K562 (cell line): ENCODE measurements around the gene CADM2.
A peak's percentile ranks its signal among the peaks of the same experiment; 100 is the strongest.

Experiments used
- BCLAF1 ChIP-seq, 2 experiments: fragments of 450-650 bp in 1 of 2; IDR thresholded peaks; 2 replicates each; pipeline ENCODE4 v1.6.1; 2011 to 2017; ENCODE audit warnings: low read depth in 2 of 2, antibody characterized with exemption in 1 of 2, borderline replicate concordance in 1 of 2, low read length in 1 of 2, mild to moderate bottlenecking in 1 of 2, mixed read lengths in 1 of 2; ENCODE audit not compliant: control insufficient read depth in 1 of 2
- CTCF ChIP-seq, 3 experiments: IDR thresholded peaks in 2 of 3; conservative IDR thresholded peaks in 1 of 3; 2 replicates each; pipeline ENCODE4 v1.5.1; 2011 to 2012; ENCODE audit warnings: low read length in 3 of 3, mild to moderate bottlenecking in 3 of 3, control low read depth in 2 of 3, improper control_type of control experiment in 1 of 3, inconsistent platforms in 1 of 3, low read depth in 1 of 3, mixed read lengths in 1 of 3, moderate library complexity in 1 of 3; ENCODE audit not compliant: insufficient read depth in 2 of 3
- E2F6 ChIP-seq, 2 experiments: IDR thresholded peaks; 2 replicates each; pipeline ENCODE4 v1.6.1; 2011; ENCODE audit warnings: borderline replicate concordance in 1 of 2, control low read depth in 1 of 2, low read depth in 1 of 2, low read length in 1 of 2, mild to moderate bottlenecking in 1 of 2, mixed read lengths in 1 of 2, moderate library complexity in 1 of 2; ENCODE audit not compliant: insufficient read depth in 1 of 2, insufficient read length in 1 of 2, poor library complexity in 1 of 2, severe bottlenecking in 1 of 2; ENCODE audit errors: extremely low read depth in 1 of 2
- EP300 ChIP-seq: IDR thresholded peaks from 2 replicates; pipeline ENCODE4 v1.6.1; 2012; ENCODE audit warnings: low read length, improper control_type of control experiment
- FOXJ3 ChIP-seq: sonication (generic); formaldehyde crosslinking; IDR thresholded peaks from 2 replicates; pipeline ENCODE4 v1.4.0; 2020; ENCODE audit warnings: mild to moderate bottlenecking, missing genetic modification reagents
- HIVEP1 ChIP-seq: fragments of 250-450 bp; sonication (Bioruptor Pico); IDR thresholded peaks from 2 replicates; pipeline ENCODE4 v1.4.0; 2020; ENCODE audit warnings: mild to moderate bottlenecking
- MAX ChIP-seq: sonication (generic); formaldehyde crosslinking; IDR thresholded peaks from 2 replicates; pipeline ENCODE4 v1.9.0; 2022; ENCODE audit warnings: mild to moderate bottlenecking, missing genetic modification reagents
- PHF20 ChIP-seq: fragments of 450-650 bp; IDR thresholded peaks from 2 replicates; pipeline ENCODE4 v1.6.1; 2018; ENCODE audit not compliant: partially characterized antibody
- SPI1 ChIP-seq: IDR thresholded peaks from 2 replicates; pipeline ENCODE4 v1.6.1; 2011; ENCODE audit warnings: low read depth, low read length, control low read depth, borderline replicate concordance
- SRF ChIP-seq, 2 experiments: fragments of 250-450, 450-650 bp in 1 of 2; sonication (Bioruptor Pico) in 1 of 2; sonication (generic) in 1 of 2; formaldehyde crosslinking; IDR thresholded peaks; 2 replicates each; pipeline versions ENCODE4 v1.5.0 to v1.5.1; 2020 to 2022; ENCODE audit warnings: mild to moderate bottlenecking in 1 of 2, missing genetic modification reagents in 1 of 2
- WHSC1 ChIP-seq: IDR thresholded peaks from one replicate; pipeline ENCODE4 v1.6.1; 2012; ENCODE audit warnings: low read length, control low read depth, inconsistent platforms
- ZNF407 ChIP-seq: fragments of 450-650 bp; IDR thresholded peaks from 2 replicates; pipeline ENCODE4 v1.6.1; 2016; ENCODE audit warnings: low read depth

- TF ChIP-seq CTCF (IDR thresholded peaks at IDR 0.05 in 2 of 3, conservative IDR thresholded peaks at IDR 0.05 in 1 of 3; ENCODE audit: insufficient read depth in 2 of 3, low read depth in 1 of 3, low read length in 3 of 3) = peak; percentile 41 to 71 (median 62); a peak in 5 of 6 replicates
- TF ChIP-seq ZNF407 = no peak
- no peak for TF ChIP-seq FOXJ3 (CRISPR knock-in tag)
- TF ChIP-seq WHSC1 = no peak
- no peak for TF ChIP-seq SRF (CRISPR knock-in tag; IDR thresholded peaks at IDR 0.05)
- TF ChIP-seq PHF20 = no peak
- TF ChIP-seq E2F6 (IDR thresholded peaks at IDR 0.05; ENCODE audit: borderline replicate concordance in 1 of 2, extremely low read depth in 1 of 2, insufficient read depth in 1 of 2, insufficient read length in 1 of 2, low read depth in 1 of 2, low read length in 1 of 2, poor library complexity in 1 of 2, severe bottlenecking in 1 of 2) = no peak
- TF ChIP-seq EP300 = no peak
- TF ChIP-seq HIVEP1 (CRISPR knock-in tag) = no peak
- no peak for TF ChIP-seq MAX (CRISPR knock-in tag)
- no peak for TF ChIP-seq SPI1
- no peak for TF ChIP-seq BCLAF1 (IDR thresholded peaks at IDR 0.05; ENCODE audit: borderline replicate concordance in 1 of 2, control insufficient read depth in 1 of 2, low read depth in 2 of 2, low read length in 1 of 2)
Observed at GRCh38 chr3:85576091-85576690, 617.4 kb downstream of the CADM2 start.
